Neural cell (in vitro differentiated cells): ENCODE data around the gene AK5. TPM values are rescaled to one million over a fixed set of nuclear protein-coding genes. Genes with fewer than 3 reads are reported as not detected.

ENCODE experiments used
- H2AFZ ChIP-seq: fragments of 200-600, 300-800 bp; sonication (generic), shearing (Covaris generic); 2 replicates; pipeline ENCODE4 v1.6.0; 2014; ENCODE audit warnings: low read depth, mild to moderate bottlenecking, antibody characterized with exemption, low read length, moderate library complexity
- H3F3A ChIP-seq: fragments of 200-600 bp; shearing (Covaris generic); 2 replicates; pipeline ENCODE4 v1.6.1; 2016; ENCODE audit warnings: mild to moderate bottlenecking, moderate library complexity, mixed read lengths, antibody characterized with exemption, low read length; ENCODE audit not compliant: insufficient read depth, poor library complexity, severe bottlenecking
- H3K27ac ChIP-seq: fragments of 200-600, 300-800 bp; sonication (generic), shearing (Covaris generic); 2 replicates; pipeline ENCODE4 v1.5.1; 2014; ENCODE audit warnings: mild to moderate bottlenecking, low read length, moderate library complexity
- H3K27me3 ChIP-seq: fragments of 300-800, 200-600 bp; sonication (generic), shearing (Covaris generic); 2 replicates; pipeline ENCODE4 v1.6.0; 2014; ENCODE audit warnings: mild to moderate bottlenecking, low read depth, low read length, moderate library complexity; ENCODE audit not compliant: insufficient read depth
- H3K36me3 ChIP-seq: fragments of 300-800, 200-600 bp; sonication (generic), shearing (Covaris generic); 2 replicates; pipeline ENCODE4 v1.5.1; 2014; ENCODE audit warnings: mild to moderate bottlenecking, antibody characterized with exemption, low read length, moderate library complexity; ENCODE audit not compliant: insufficient read depth
- H3K4me2 ChIP-seq: fragments of 300-800, 200-600 bp; sonication (generic), shearing (Covaris generic); 2 replicates; pipeline ENCODE4 v1.6.0; 2014; ENCODE audit warnings: mild to moderate bottlenecking, low read length
- H3K4me3 ChIP-seq: fragments of 300-800, 200-600 bp; sonication (generic), shearing (Covaris generic); 2 replicates; pipeline ENCODE4 v1.5.1; 2014; ENCODE audit warnings: mild to moderate bottlenecking, low read length, moderate library complexity
- H3K79me2 ChIP-seq: fragments of 200-600 bp; shearing (Covaris generic); replicated peaks from 2 replicates; pipeline ENCODE4 v1.6.0; 2014; ENCODE audit warnings: mild to moderate bottlenecking, low read length, moderate library complexity; ENCODE audit not compliant: insufficient read depth
- H3K9ac ChIP-seq: fragments of 300-800, 200-600 bp; sonication (generic), shearing (Covaris generic); 2 replicates; pipeline ENCODE4 v1.6.1; 2016; ENCODE audit warnings: mild to moderate bottlenecking, low read length, mixed read lengths
- H3K9me2 ChIP-seq: fragments of 200-600 bp; shearing (Covaris generic); 2 replicates; pipeline ENCODE4 v1.6.1; 2016; ENCODE audit warnings: mild to moderate bottlenecking, low read length, mixed read lengths; ENCODE audit not compliant: insufficient read depth
- H3K9me3 ChIP-seq: fragments of 200-600, 300-800 bp; sonication (generic), shearing (Covaris generic); 2 replicates; pipeline ENCODE4 v1.6.1; 2016; ENCODE audit warnings: mild to moderate bottlenecking, mixed run types, low read length, moderate library complexity, mixed read lengths
- H4K20me1 ChIP-seq: fragments of 200-600 bp; shearing (Covaris generic); 2 replicates; pipeline ENCODE4 v1.6.1; 2016; ENCODE audit warnings: mild to moderate bottlenecking, mixed run types; ENCODE audit not compliant: insufficient read depth
- CTCF ChIP-seq: fragments of 450-650 bp; IDR thresholded peaks from 2 replicates; pipeline ENCODE4 v1.5.1; 2014; ENCODE audit warnings: antibody characterized with exemption, mild to moderate bottlenecking, moderate library complexity; ENCODE audit not compliant: poor library complexity, severe bottlenecking
- EP300 ChIP-seq: fragments of 450-650 bp; conservative IDR thresholded peaks from 2 replicates; pipeline ENCODE4 v1.6.1; 2014; ENCODE audit warnings: antibody characterized with exemption, mild to moderate bottlenecking, moderate library complexity; ENCODE audit not compliant: poor library complexity, severe bottlenecking
- EZH2 ChIP-seq: fragments of 200-600, 300-800 bp; shearing (Covaris generic), sonication (generic); IDR thresholded peaks from 2 replicates; pipeline ENCODE4 v1.6.1; 2014; ENCODE audit warnings: antibody characterized with exemption, low read length, borderline replicate concordance, mild to moderate bottlenecking; ENCODE audit not compliant: insufficient read depth, poor library complexity, severe bottlenecking
- MXI1 ChIP-seq: fragments of 450-650 bp; conservative IDR thresholded peaks from 2 replicates; pipeline ENCODE4 v1.6.1; 2014; ENCODE audit warnings: antibody characterized with exemption, mild to moderate bottlenecking; ENCODE audit not compliant: poor library complexity, severe bottlenecking
- POLR2AphosphoS5 ChIP-seq: IDR thresholded peaks from 2 replicates; pipeline ENCODE4 v1.6.1; 2012
- RAD21 ChIP-seq: fragments of 450-650 bp; conservative IDR thresholded peaks from 2 replicates; pipeline ENCODE4 v1.6.1; 2014; ENCODE audit warnings: antibody characterized with exemption, mild to moderate bottlenecking, moderate library complexity
- REST ChIP-seq: IDR thresholded peaks from 2 replicates; pipeline ENCODE4 v1.6.1; 2012; ENCODE audit warnings: borderline replicate concordance
- SMC3 ChIP-seq: fragments of 450-650 bp; conservative IDR thresholded peaks from 2 replicates; pipeline ENCODE4 v1.6.1; 2014; ENCODE audit warnings: antibody characterized with exemption, mild to moderate bottlenecking, moderate library complexity; ENCODE audit not compliant: poor library complexity
- TAF1 ChIP-seq: IDR thresholded peaks from 2 replicates; pipeline ENCODE4 v1.6.1; 2012; ENCODE audit warnings: low read depth
- polyA plus RNA-seq: library from polyadenylated mRNA; depleted of rRNA; stranded (reverse); fragments of >200 nt; gene quantifications from 2 replicates; pipeline ENCODE4 v1.2.3, GENCODE V29; 2014

AK5 gene
- polyA plus RNA-seq, 1 donor from 2014 or later = 7.1 TPM

- Histone ChIP-seq H4K20me1 (no peaks in the 10 kb centered on the region), H3K9me2 (no peaks in the 10 kb centered on the region), H3K4me3 (no peak overlapping the region), H3K9ac (no peak overlapping the region), H3K36me3 (no peaks in the 10 kb centered on the region), H3K9me3 (peaks cover 9% of the 10 kb centered on the region), H3K27me3 (no peaks in the 10 kb centered on the region), H3F3A (no peaks in the 10 kb centered on the region), H2AFZ (no peak overlapping the region), H3K27ac (no peak overlapping the region), H3K79me2 (no peaks in the 10 kb centered on the region), H3K4me2 (no peak overlapping the region)
- TF ChIP-seq EZH2 (no peak), POLR2AphosphoS5 (no peak), MXI1 (no peak), TAF1 (no peak), RAD21 (no peak), EP300 (no peak), SMC3 (no peak), REST (no peak), CTCF (no peak)
These were observed 149.3 kb downstream of the AK5 start for GRCh38 chr1:77430966-77431690.

GRCh38 chr1:77433934-77434333, 152.1 kb downstream of the AK5 start:
- Histone ChIP-seq H3K27me3 (no peaks in the 10 kb centered on the region), H3K9me3 (no peaks in the 10 kb centered on the region), H3F3A (no peaks in the 10 kb centered on the region), H3K79me2 (no peaks in the 10 kb centered on the region), H3K9ac (no peak overlapping the region), H3K9me2 (no peaks in the 10 kb centered on the region), H2AFZ (no peak overlapping the region), H3K36me3 (no peaks in the 10 kb centered on the region), H3K4me2 (no peak overlapping the region), H3K4me3 (no peak overlapping the region), H3K27ac (no peak overlapping the region), H4K20me1 (no peaks in the 10 kb centered on the region)
- TF ChIP-seq EP300 = no peak
- no peak for TF ChIP-seq EZH2
- no peak for TF ChIP-seq CTCF
- no peak for TF ChIP-seq POLR2AphosphoS5
- no peak for TF ChIP-seq MXI1
- no peak for TF ChIP-seq SMC3
- TF ChIP-seq REST = no peak
